Measurements from ENCODE around the gene KLHDC10.

GRCh38 chr7:130178251-130178650 is 107.9 kb downstream of the KLHDC10 start:
- no peak for TF ChIP-seq CTCF (IDR thresholded peaks at IDR 0.05; ENCODE audit: low read depth, low read length, poor library complexity, severe bottlenecking)
- TF ChIP-seq EZH2phosphoT487 (IDR thresholded peaks at IDR 0.05; ENCODE audit: borderline replicate concordance, low read length) = no peak
